Nephron progenitor cell (in vitro differentiated cells): ENCODE data around the gene NOL9.

Experiments used
- DNase-seq: peaks from one replicate; pipeline ENCODE4 v3.0.0; 2021
- H3K27ac Mint-ChIP-seq: 2 replicates; pipeline ENCODE4 v1.8.0; 2021; ENCODE audit warnings: mild to moderate bottlenecking, moderate library complexity, mixed read lengths
- H3K27me3 Mint-ChIP-seq: 2 replicates; pipeline ENCODE4 v1.8.0; 2021; ENCODE audit warnings: mild to moderate bottlenecking, low read depth, mixed read lengths; ENCODE audit not compliant: poor library complexity
- H3K36me3 Mint-ChIP-seq: 2 replicates; pipeline ENCODE4 v1.8.0; 2021; ENCODE audit warnings: low read depth, mixed read lengths
- H3K4me1 Mint-ChIP-seq: 2 replicates; pipeline ENCODE4 v1.8.0; 2021; ENCODE audit warnings: mixed read lengths
- H3K4me3 Mint-ChIP-seq: 2 replicates; pipeline ENCODE4 v1.8.0; 2021; ENCODE audit warnings: mild to moderate bottlenecking, moderate library complexity, mixed read lengths
- H3K9me3 Mint-ChIP-seq: 2 replicates; pipeline ENCODE4 v1.8.0; 2021; ENCODE audit warnings: mild to moderate bottlenecking, moderate library complexity, mixed read lengths
- CTCF ChIP-seq: fragments of 200-600 bp; sonication (generic); IDR thresholded peaks from 2 replicates; pipeline ENCODE4 v1.5.0; 2021; ENCODE audit warnings: antibody characterized with exemption

NOL9 gene

GRCh38 chr1:6506210-6507036, 47.9 kb downstream of the NOL9 start:
- no peak for DNase-seq
- no peak for TF ChIP-seq CTCF
- no peak overlapping the region for H3K4me3 Mint-ChIP-seq
- peaks cover 5% of the 10 kb centered on the region for H3K27me3 Mint-ChIP-seq
- peak overlapping the region; percentile 58 for H3K27ac Mint-ChIP-seq
- H3K36me3 Mint-ChIP-seq: no peaks in the 10 kb centered on the region
- no peaks in the 10 kb centered on the region for H3K9me3 Mint-ChIP-seq
- H3K4me1 Mint-ChIP-seq: peaks cover 28% of the 10 kb centered on the region

GRCh38 chr1:6505367-6506209, 48.7 kb downstream of the NOL9 start:
- Mint-ChIP-seq H3K36me3 (no peaks in the 10 kb centered on the region), H3K9me3 (no peaks in the 10 kb centered on the region), H3K27me3 (peaks cover 11% of the 10 kb centered on the region), H3K27ac (no peak overlapping the region), H3K4me3 (no peak overlapping the region), H3K4me1 (peaks cover 34% of the 10 kb centered on the region)
- TF ChIP-seq CTCF: no peak
- no peak for DNase-seq

- Mint-ChIP-seq H3K27me3 (peaks cover 11% of the 10 kb centered on the region), H3K4me1 (peaks cover 38% of the 10 kb centered on the region), H3K4me3 (no peak overlapping the region), H3K36me3 (no peaks in the 10 kb centered on the region), H3K27ac (no peak overlapping the region), H3K9me3 (no peaks in the 10 kb centered on the region)
- TF ChIP-seq CTCF: no peak
- DNase-seq: no peak
Measured at GRCh38 chr1:6504887-6505286, 49.4 kb downstream of the NOL9 start.

GRCh38 chr1:6503884-6504602, 50.3 kb downstream of the NOL9 start:
- peaks cover 11% of the 10 kb centered on the region for H3K27me3 Mint-ChIP-seq
- no peak for TF ChIP-seq CTCF
- no peak overlapping the region for H3K4me3 Mint-ChIP-seq
- peaks cover 40% of the 10 kb centered on the region for H3K4me1 Mint-ChIP-seq
- H3K36me3 Mint-ChIP-seq: no peaks in the 10 kb centered on the region
- no peak for DNase-seq
- no peaks in the 10 kb centered on the region for H3K9me3 Mint-ChIP-seq
- no peak overlapping the region for H3K27ac Mint-ChIP-seq

- H3K4me3 Mint-ChIP-seq: no peak overlapping the region
- no peaks in the 10 kb centered on the region for H3K9me3 Mint-ChIP-seq
- H3K4me1 Mint-ChIP-seq: peaks cover 53% of the 10 kb centered on the region
- H3K27ac Mint-ChIP-seq: no peak overlapping the region
- DNase-seq: no peak
- H3K27me3 Mint-ChIP-seq: peaks cover 18% of the 10 kb centered on the region
- no peaks in the 10 kb centered on the region for H3K36me3 Mint-ChIP-seq
- TF ChIP-seq CTCF: no peak
Measured at GRCh38 chr1:6502000-6502891, 52.1 kb downstream of the NOL9 start.
